H9 (cell line): ENCODE measurements around the gene RGS3. TPM values are rescaled to one million over a fixed set of nuclear protein-coding genes. Genes with fewer than 3 reads are reported as not detected.

ENCODE experiments used
- DNase-seq: peaks from one replicate; pipeline ENCODE4 v3.0.0-alpha.2; 2017
- H2AFZ ChIP-seq: one replicate; pipeline ENCODE4 v1.6.1; 2013; ENCODE audit warnings: mild to moderate bottlenecking, low read length, control low read depth, moderate library complexity
- H2AK5ac ChIP-seq: 2 replicates; pipeline ENCODE4 v1.6.1; 2013; ENCODE audit warnings: low read length, control low read depth, mixed read lengths; ENCODE audit not compliant: insufficient read length
- H2BK120ac ChIP-seq: one replicate; pipeline ENCODE4 v1.6.1; 2013; ENCODE audit warnings: low read depth, mild to moderate bottlenecking, low read length, control low read depth, inconsistent platforms; ENCODE audit not compliant: poor library complexity, severe bottlenecking
- H2BK12ac ChIP-seq: 2 replicates; pipeline ENCODE4 v1.6.1; 2013; ENCODE audit warnings: low read length, control low read depth, mixed read lengths, low read depth; ENCODE audit not compliant: insufficient read length
- H2BK15ac ChIP-seq: 2 replicates; pipeline ENCODE4 v1.6.1; 2013; ENCODE audit warnings: low read depth, low read length, control low read depth
- H2BK20ac ChIP-seq: one replicate; pipeline ENCODE4 v1.6.1; 2013; ENCODE audit warnings: low read depth, mild to moderate bottlenecking, low read length, control low read depth, inconsistent platforms; ENCODE audit not compliant: poor library complexity, severe bottlenecking
- H2BK5ac ChIP-seq: 2 replicates; pipeline ENCODE4 v1.6.1; 2013; ENCODE audit warnings: low read length, control low read depth, mixed read lengths; ENCODE audit not compliant: insufficient read length
- H3K14ac ChIP-seq: 2 replicates; pipeline ENCODE4 v1.6.1; 2013; ENCODE audit warnings: low read length, control low read depth; ENCODE audit not compliant: insufficient read depth
- H3K18ac ChIP-seq: 2 replicates; pipeline ENCODE4 v1.6.1; 2013; ENCODE audit warnings: low read depth, mild to moderate bottlenecking, mixed read lengths, low read length, control low read depth; ENCODE audit not compliant: insufficient read length
- H3K23ac ChIP-seq: 2 replicates; pipeline ENCODE4 v1.6.1; 2013; ENCODE audit warnings: low read length, control low read depth, mixed read lengths, low read depth; ENCODE audit not compliant: insufficient read length
- H3K23me2 ChIP-seq: 2 replicates; pipeline ENCODE4 v1.6.1; 2013; ENCODE audit warnings: low read depth, mild to moderate bottlenecking, mixed read lengths, low read length, control low read depth; ENCODE audit not compliant: insufficient read length, poor library complexity, severe bottlenecking
- H3K27ac ChIP-seq: 2 replicates; pipeline ENCODE4 v1.5.1; 2013; ENCODE audit warnings: low read length, control low read depth, mixed read lengths, low read depth; ENCODE audit not compliant: insufficient read length
- H3K27me3 ChIP-seq: 2 replicates; pipeline ENCODE4 v1.6.1; 2013; ENCODE audit warnings: low read length, control low read depth, inconsistent platforms; ENCODE audit not compliant: insufficient read depth
- H3K4ac ChIP-seq: 2 replicates; pipeline ENCODE4 v1.6.1; 2013; ENCODE audit warnings: low read depth, mild to moderate bottlenecking, control low read depth, inconsistent platforms, low read length, moderate library complexity
- H3K4me1 ChIP-seq: 2 replicates; pipeline ENCODE4 v1.6.1; 2013; ENCODE audit warnings: low read length, control low read depth, inconsistent platforms; ENCODE audit not compliant: insufficient read depth
- H3K4me2 ChIP-seq: 2 replicates; pipeline ENCODE4 v1.6.1; 2013; ENCODE audit warnings: low read length, control low read depth, mixed read lengths; ENCODE audit not compliant: insufficient read length, insufficient read depth
- H3K56ac ChIP-seq: 2 replicates; pipeline ENCODE4 v1.6.1; 2013; ENCODE audit warnings: low read depth, mild to moderate bottlenecking, mixed read lengths, low read length, control low read depth; ENCODE audit not compliant: insufficient read length
- H3K79me1 ChIP-seq: 2 replicates; pipeline ENCODE4 v1.6.1; 2013; ENCODE audit warnings: low read depth, mild to moderate bottlenecking, moderate library complexity, low read length, control low read depth, inconsistent platforms; ENCODE audit not compliant: insufficient read depth, poor library complexity, severe bottlenecking
- H3K79me2 ChIP-seq: 2 replicates; pipeline ENCODE4 v1.6.1; 2013; ENCODE audit warnings: low read length, control low read depth, inconsistent platforms; ENCODE audit not compliant: insufficient read depth
- H3K9ac ChIP-seq: 2 replicates; pipeline ENCODE4 v1.6.1; 2013; ENCODE audit warnings: low read length, control low read depth, mixed read lengths; ENCODE audit not compliant: insufficient read length; ENCODE audit errors: extremely low read depth
- H3K9me3 ChIP-seq: one replicate; pipeline ENCODE4 v1.6.1; 2013; ENCODE audit warnings: low read depth, low read length, inconsistent platforms; ENCODE audit not compliant: control insufficient read depth
- H3T11ph ChIP-seq: one replicate; pipeline ENCODE4 v1.6.1; 2013; ENCODE audit warnings: mild to moderate bottlenecking, low read length, control low read depth, inconsistent platforms
- H4K20me1 ChIP-seq: one replicate; pipeline ENCODE4 v1.6.1; 2013; ENCODE audit not compliant: control insufficient read depth, insufficient read length, insufficient read depth
- H4K5ac ChIP-seq: 2 replicates; pipeline ENCODE4 v1.6.1; 2013; ENCODE audit warnings: low read depth, mild to moderate bottlenecking, mixed read lengths, low read length, control low read depth; ENCODE audit not compliant: insufficient read length
- H4K8ac ChIP-seq: replicated peaks from 2 replicates; pipeline ENCODE4 v1.6.1; 2013; ENCODE audit warnings: low read length, control low read depth, mixed read lengths, low read depth; ENCODE audit not compliant: insufficient read length
- H4K91ac ChIP-seq: 2 replicates; pipeline ENCODE4 v1.6.1; 2013; ENCODE audit warnings: low read depth, mild to moderate bottlenecking, moderate library complexity, mixed read lengths, low read length, control low read depth; ENCODE audit not compliant: insufficient read length
- H3K27ac Mint-ChIP-seq, 3 experiments: 2 replicates in 2 of 3; 3 replicates in 1 of 3; pipeline ENCODE4 v1.8.0; 2020 to 2021; ENCODE audit warnings: mixed read lengths in 3 of 3, mild to moderate bottlenecking in 1 of 3, moderate library complexity in 1 of 3
- H3K27me3 Mint-ChIP-seq: 2 replicates; pipeline ENCODE4 v1.8.0; 2021; ENCODE audit warnings: low read depth, mild to moderate bottlenecking, moderate library complexity, mixed read lengths
- H3K36me3 Mint-ChIP-seq, 3 experiments: 2 replicates in 2 of 3; 3 replicates in 1 of 3; pipeline ENCODE4 v1.8.0; 2020 to 2021; ENCODE audit warnings: low read depth in 3 of 3, mixed read lengths in 3 of 3; ENCODE audit not compliant: insufficient read depth in 1 of 3
- H3K4me1 Mint-ChIP-seq, 2 experiments: 2 replicates each; pipeline ENCODE4 v1.8.0; 2020; ENCODE audit warnings: mixed read lengths in 2 of 2
- H3K4me3 Mint-ChIP-seq, 2 experiments: 2 replicates in 1 of 2; 3 replicates in 1 of 2; pipeline ENCODE4 v1.8.0; 2020 to 2021; ENCODE audit warnings: mild to moderate bottlenecking in 2 of 2, mixed read lengths in 2 of 2, moderate library complexity in 1 of 2
- H3K9me3 Mint-ChIP-seq, 2 experiments: 2 replicates in 1 of 2; 3 replicates in 1 of 2; pipeline ENCODE4 v1.8.0; 2020; ENCODE audit warnings: mild to moderate bottlenecking in 2 of 2, mixed read lengths in 2 of 2, moderate library complexity in 1 of 2
- CTCF ChIP-seq: fragments of 200-600 bp; sonication (generic); conservative IDR thresholded peaks from 3 replicates; pipeline ENCODE4 v1.8.0; 2021; ENCODE audit warnings: antibody characterized with exemption, mild to moderate bottlenecking
- whole genome bisulfite sequencing: extraction: QIAGEN DNeasy Blood & Tissue Kit; methylation state at CpG from one replicate; pipeline ENCODE4 v1.1.7; 2013; ENCODE audit warnings: missing lambda C conversion rate, low lambda C conversion rate, mixed read lengths; ENCODE audit not compliant: insufficient read length; ENCODE audit errors: extremely low coverage; 5-methylcytosine and 5-hydroxymethylcytosine counted together
- total RNA-seq: library from RNA; stranded (reverse); gene quantifications from 2 replicates; pipeline ENCODE4 v1.2.1, GENCODE V29; 2021

Gene RGS3
- total RNA-seq, 1 experiment from 2014 or later, result 13.9 TPM

GRCh38 chr9:113589890-113590289 lies 126.4 kb downstream of the RGS3 start:
- no peak overlapping the region for H3K4me3 Mint-ChIP-seq

More at GRCh38 chr9:113589890-113590289, 126.4 kb downstream of the RGS3 start:
- Histone ChIP-seq H3K79me2 (peaks cover 2% of the 10 kb centered on the region; the same call in 1 of the 2 replicates), H3K27me3 (no peaks in the 10 kb centered on the region), H4K20me1 (no peaks in the 10 kb centered on the region), H3K9ac (no peak overlapping the region), H2BK20ac (no peak overlapping the region), H3K4me2 (no peak overlapping the region), H3K4ac (no peak overlapping the region), H3K23me2 (peaks cover 10% of the 10 kb centered on the region), H3K18ac (no peak overlapping the region), H3K79me1 (no peaks in the 10 kb centered on the region), H2AFZ (no peak overlapping the region), H2BK120ac (no peak overlapping the region), H2AK5ac (no peak overlapping the region), H3K27ac (no peak overlapping the region), H3K23ac (no peak overlapping the region), H2BK5ac (no peak overlapping the region), H4K91ac (peak overlapping the region; percentile 6), H3T11ph (no peak overlapping the region), H4K5ac (no peak overlapping the region), H3K9me3 (no peaks in the 10 kb centered on the region), H3K4me1 (peaks cover 2% of the 10 kb centered on the region), H2BK12ac (no peak overlapping the region), H3K56ac (no peak overlapping the region), H4K8ac (no peak overlapping the region), H3K14ac (no peak overlapping the region), H2BK15ac (no peak overlapping the region)
- Mint-ChIP-seq H3K9me3 (no peaks in the 10 kb centered on the region), H3K4me1 (peaks cover 32 to 36% of the 10 kb centered on the region in 2 experiments), H3K36me3 (no peaks in the 10 kb centered on the region; a peak in 1 of 7 replicates), H3K27ac (no peak overlapping the region; a peak in 1 of 7 replicates), H3K27me3 (no peaks in the 10 kb centered on the region)
- no peak for DNase-seq
- TF ChIP-seq CTCF, result peak; percentile 38; the same call in 2 of the 3 replicates
- WGBS, result no CpG with 5 or more reads among the region's 3 CpGs
